Measurements from ENCODE around the gene ATXN7.

- TF ChIP-seq CTCF (IDR thresholded peaks at IDR 0.05) (no peak), POLR2A (IDR thresholded peaks at IDR 0.05) (no peak)
Measured at GRCh38 chr3:63819151-63819398, 44.6 kb upstream of the ATXN7 start, which contains the start of gene C3orf49.
